ENCODE measurements around the gene PRMT9. TPM values are rescaled to one million over a fixed set of nuclear protein-coding genes. Genes with fewer than 3 reads are reported as not detected.

Gene PRMT9
- total and polyA plus RNA-seq, 2 of the 13 experiments (the other 11 are each of a cell fraction or from before 2014, with no cell fraction given): 4.0 to 9.7 TPM

DNA sequence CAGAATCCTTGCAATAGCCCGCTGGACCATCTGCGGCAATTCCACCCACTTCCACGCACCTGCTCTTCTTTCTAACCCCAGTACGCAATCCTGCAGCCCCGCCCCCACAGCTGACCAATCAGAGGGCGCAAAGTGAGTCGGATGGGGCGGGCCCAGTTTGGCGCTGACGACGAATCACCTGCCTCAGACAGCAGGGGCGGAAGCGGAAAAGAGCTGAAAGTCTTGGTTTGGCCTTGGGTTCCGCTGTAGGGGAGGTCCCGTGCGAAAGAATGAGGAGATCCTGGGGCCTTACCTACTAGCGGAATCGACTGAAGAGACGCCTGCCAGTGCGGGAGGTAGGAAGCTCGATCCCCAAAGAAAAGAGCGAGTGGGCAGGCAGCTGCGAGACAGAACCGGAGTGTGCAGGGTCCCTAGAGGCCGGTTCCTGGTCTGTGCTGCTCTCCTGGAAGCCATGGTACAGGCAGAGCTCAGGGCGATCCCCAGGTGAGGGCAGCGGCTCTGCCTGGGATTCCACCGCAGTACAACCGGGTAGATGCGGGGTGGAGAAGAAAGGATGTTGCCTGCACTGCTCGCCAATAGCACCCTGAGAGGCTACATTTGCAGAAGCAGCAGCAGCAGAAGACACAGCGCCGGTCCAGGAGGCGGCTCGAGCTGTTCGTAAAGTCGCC is 66.7 kb downstream of the PRMT9 start, which contains the start of gene TMEM184C (continued):
- TF ChIP-seq, protein P1, sequence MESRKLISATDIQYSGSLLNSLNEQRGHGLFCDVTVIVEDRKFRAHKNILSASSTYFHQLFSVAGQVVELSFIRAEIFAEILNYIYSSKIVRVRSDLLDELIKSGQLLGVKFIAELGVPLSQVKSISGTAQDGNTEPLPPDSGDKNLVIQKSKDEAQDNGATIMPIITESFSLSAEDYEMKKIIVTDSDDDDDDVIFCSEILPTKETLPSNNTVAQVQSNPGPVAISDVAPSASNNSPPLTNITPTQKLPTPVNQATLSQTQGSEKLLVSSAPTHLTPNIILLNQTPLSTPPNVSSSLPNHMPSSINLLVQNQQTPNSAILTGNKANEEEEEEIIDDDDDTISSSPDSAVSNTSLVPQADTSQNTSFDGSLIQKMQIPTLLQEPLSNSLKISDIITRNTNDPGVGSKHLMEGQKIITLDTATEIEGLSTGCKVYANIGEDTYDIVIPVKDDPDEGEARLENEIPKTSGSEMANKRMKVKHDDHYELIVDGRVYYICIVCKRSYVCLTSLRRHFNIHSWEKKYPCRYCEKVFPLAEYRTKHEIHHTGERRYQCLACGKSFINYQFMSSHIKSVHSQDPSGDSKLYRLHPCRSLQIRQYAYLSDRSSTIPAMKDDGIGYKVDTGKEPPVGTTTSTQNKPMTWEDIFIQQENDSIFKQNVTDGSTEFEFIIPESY (CRISPR knock-in tag; IDR thresholded peaks at IDR 0.05): peak; percentile 6; the same call in 1 of the 2 replicates
- no peak for TF ChIP-seq ZNF770 (CRISPR knock-in tag; IDR thresholded peaks at IDR 0.05)
- no peak for TF ChIP-seq ZNF776 (CRISPR knock-in tag; IDR thresholded peaks at IDR 0.05)
- TF ChIP-seq SALL1 (CRISPR knock-in tag; IDR thresholded peaks at IDR 0.05): peak; percentile 66
- TF ChIP-seq, protein P2, sequence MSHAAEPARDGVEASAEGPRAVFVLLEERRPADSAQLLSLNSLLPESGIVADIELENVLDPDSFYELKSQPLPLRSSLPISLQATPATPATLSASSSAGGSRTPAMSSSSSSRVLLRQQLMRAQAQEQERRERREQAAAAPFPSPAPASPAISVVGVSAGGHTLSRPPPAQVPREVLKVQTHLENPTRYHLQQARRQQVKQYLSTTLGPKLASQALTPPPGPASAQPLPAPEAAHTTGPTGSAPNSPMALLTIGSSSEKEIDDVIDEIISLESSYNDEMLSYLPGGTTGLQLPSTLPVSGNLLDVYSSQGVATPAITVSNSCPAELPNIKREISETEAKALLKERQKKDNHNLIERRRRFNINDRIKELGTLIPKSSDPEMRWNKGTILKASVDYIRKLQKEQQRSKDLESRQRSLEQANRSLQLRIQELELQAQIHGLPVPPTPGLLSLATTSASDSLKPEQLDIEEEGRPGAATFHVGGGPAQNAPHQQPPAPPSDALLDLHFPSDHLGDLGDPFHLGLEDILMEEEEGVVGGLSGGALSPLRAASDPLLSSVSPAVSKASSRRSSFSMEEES (CRISPR knock-in tag; IDR thresholded peaks at IDR 0.05): peak; percentile 28; the same call in 1 of the 2 replicates
- TF ChIP-seq, protein P3, sequence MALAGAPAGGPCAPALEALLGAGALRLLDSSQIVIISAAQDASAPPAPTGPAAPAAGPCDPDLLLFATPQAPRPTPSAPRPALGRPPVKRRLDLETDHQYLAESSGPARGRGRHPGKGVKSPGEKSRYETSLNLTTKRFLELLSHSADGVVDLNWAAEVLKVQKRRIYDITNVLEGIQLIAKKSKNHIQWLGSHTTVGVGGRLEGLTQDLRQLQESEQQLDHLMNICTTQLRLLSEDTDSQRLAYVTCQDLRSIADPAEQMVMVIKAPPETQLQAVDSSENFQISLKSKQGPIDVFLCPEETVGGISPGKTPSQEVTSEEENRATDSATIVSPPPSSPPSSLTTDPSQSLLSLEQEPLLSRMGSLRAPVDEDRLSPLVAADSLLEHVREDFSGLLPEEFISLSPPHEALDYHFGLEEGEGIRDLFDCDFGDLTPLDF (CRISPR knock-in tag; IDR thresholded peaks at IDR 0.05): no peak
- 0 out of 2 replicates have a peak, but pooled peaks have one; percentile 45 for TF ChIP-seq IRX3 (CRISPR knock-in tag; IDR thresholded peaks at IDR 0.05; ENCODE audit: borderline replicate concordance, low read depth)
- TF ChIP-seq PRDM10 (CRISPR knock-in tag; IDR thresholded peaks at IDR 0.05; ENCODE audit: low read depth): no peak
- TF ChIP-seq, protein P4, sequence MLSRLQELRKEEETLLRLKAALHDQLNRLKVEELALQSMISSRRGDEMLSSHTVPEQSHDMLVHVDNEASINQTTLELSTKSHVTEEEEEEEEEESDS (CRISPR knock-in tag; IDR thresholded peaks at IDR 0.05; ENCODE audit: borderline replicate concordance): no peak
- TF ChIP-seq ZNF138 (CRISPR knock-in tag; IDR thresholded peaks at IDR 0.05; ENCODE audit: low read depth): no peak; the same call in 1 of the 2 replicates
- no peak for TF ChIP-seq NFKBIZ (CRISPR knock-in tag; IDR thresholded peaks at IDR 0.05)
- TF ChIP-seq, protein P5, sequence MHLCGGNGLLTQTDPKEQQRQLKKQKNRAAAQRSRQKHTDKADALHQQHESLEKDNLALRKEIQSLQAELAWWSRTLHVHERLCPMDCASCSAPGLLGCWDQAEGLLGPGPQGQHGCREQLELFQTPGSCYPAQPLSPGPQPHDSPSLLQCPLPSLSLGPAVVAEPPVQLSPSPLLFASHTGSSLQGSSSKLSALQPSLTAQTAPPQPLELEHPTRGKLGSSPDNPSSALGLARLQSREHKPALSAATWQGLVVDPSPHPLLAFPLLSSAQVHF (CRISPR knock-in tag; IDR thresholded peaks at IDR 0.05): no peak
- TF ChIP-seq GMEB1 (CRISPR knock-in tag; IDR thresholded peaks at IDR 0.05; ENCODE audit: borderline replicate concordance): peak; percentile 60; the same call in 1 of the 2 replicates

All from HepG2 (cell line).